Suprapubic skin (tissue), 4 donors: ENCODE results near the gene C2CD3.

Experiments
- POLR2A ChIP-seq, 2 donors: fragments of 450-650 bp; IDR thresholded peaks; one replicate each; pipeline ENCODE4 v1.6.1; 2017; ENCODE audit warnings: antibody characterized with exemption in 2 of 2, mild to moderate bottlenecking in 2 of 2, moderate library complexity in 2 of 2
- POLR2AphosphoS5 ChIP-seq, 3 donors: sonication (generic); formaldehyde crosslinking; IDR thresholded peaks; one replicate each; pipeline ENCODE4 v1.6.1; 2017; ENCODE audit warnings: antibody characterized with exemption in 3 of 3
- TF ChIP-seq, protein P1 (sequence below), 2 donors: fragments of 200-600 bp in 1 of 2; fragments of 450-650 bp in 1 of 2; sonication (generic) in 1 of 2; IDR thresholded peaks; one replicate each; pipeline ENCODE4 v1.5.1; 2016 to 2019; ENCODE audit warnings: antibody characterized with exemption in 2 of 2, mild to moderate bottlenecking in 1 of 2, moderate library complexity in 1 of 2

DNA sequence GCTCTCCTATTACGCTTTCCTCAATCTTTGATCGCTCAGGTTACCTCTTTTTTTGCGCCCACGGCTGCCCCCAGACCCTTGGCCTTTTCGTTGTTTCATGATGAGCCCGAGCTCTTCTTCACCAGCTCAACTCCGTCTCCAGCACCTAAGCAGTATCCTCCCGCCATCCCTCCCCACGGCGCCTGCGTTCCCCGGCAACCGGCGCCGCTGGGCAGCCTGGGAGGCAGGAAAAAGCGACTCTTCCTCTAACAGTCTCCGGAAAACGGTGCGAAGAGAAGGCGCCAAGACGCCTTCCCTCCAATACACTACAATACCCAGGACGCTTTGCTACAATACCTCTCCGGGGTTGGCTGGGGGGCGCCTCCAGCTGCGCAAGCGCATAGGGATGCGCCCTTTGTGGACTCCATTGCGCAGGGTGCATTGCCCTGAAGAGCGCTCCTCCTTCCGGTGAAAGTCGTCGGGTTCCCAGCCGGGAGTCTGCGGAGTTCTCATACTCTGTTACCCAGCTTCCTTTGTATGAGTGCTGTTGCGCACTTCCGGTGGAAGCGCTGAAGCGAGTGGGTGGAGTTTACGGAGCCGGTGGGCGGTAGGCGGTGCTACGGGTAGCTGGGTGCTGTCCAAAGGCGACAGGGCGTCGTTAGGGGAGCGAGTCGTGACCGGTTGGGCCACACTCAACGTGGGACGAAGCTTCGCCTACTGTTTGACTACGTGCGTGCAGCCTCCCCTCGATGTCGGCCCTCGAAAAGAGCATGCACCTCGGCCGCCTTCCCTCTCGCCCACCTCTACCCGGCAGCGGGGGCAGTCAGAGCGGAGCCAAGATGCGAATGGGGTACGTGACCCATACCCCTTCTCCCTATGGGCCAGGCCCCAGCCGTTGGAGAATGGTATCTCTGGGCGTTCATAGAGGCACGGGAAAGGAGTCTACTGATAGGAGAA, at the start of gene C2CD3, which contains the start of gene PPME1:
- TF ChIP-seq, protein P1, sequence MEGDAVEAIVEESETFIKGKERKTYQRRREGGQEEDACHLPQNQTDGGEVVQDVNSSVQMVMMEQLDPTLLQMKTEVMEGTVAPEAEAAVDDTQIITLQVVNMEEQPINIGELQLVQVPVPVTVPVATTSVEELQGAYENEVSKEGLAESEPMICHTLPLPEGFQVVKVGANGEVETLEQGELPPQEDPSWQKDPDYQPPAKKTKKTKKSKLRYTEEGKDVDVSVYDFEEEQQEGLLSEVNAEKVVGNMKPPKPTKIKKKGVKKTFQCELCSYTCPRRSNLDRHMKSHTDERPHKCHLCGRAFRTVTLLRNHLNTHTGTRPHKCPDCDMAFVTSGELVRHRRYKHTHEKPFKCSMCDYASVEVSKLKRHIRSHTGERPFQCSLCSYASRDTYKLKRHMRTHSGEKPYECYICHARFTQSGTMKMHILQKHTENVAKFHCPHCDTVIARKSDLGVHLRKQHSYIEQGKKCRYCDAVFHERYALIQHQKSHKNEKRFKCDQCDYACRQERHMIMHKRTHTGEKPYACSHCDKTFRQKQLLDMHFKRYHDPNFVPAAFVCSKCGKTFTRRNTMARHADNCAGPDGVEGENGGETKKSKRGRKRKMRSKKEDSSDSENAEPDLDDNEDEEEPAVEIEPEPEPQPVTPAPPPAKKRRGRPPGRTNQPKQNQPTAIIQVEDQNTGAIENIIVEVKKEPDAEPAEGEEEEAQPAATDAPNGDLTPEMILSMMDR (IDR thresholded peaks at IDR 0.05): peak in 1 of 2 donors; percentile 28
- TF ChIP-seq POLR2AphosphoS5 (IDR thresholded peaks at IDR 0.05) (peak in 2 of 3 donors; percentile 38 to 66), POLR2A (IDR thresholded peaks at IDR 0.05) (peak in 1 of 2 donors; percentile 15)
